ENCODE results near the gene TENM3. TPM values are rescaled to one million over a fixed set of nuclear protein-coding genes. Genes with fewer than 3 reads are reported as not detected.

TENM3 gene
- total RNA-seq, 2 experiments from 2014 or later = not detected

GRCh38 chr4:182291597-182292270 is 48.5 kb downstream of the TENM3 start:
- no TSS peak for BruUV-seq (replicated peaks)
- no peaks in the 10 kb centered on the region for H3K4me1 ChIP-seq (ENCODE audit: insufficient read depth, low read length, poor library complexity, severe bottlenecking)
- no peak overlapping the region for H3K4me2 ChIP-seq (ENCODE audit: low read length)
- H3K4me3 ChIP-seq (ENCODE audit: low read depth, low read length, poor library complexity, severe bottlenecking) = no peak overlapping the region
- intact Hi-C loops (cut with micrococcal nuclease; ENCODE audit: unreplicated experiment) = no loop called here
- no peak overlapping the region for H3K27ac ChIP-seq (ENCODE audit: low read depth, low read length, poor library complexity, severe bottlenecking)
- H3K79me2 ChIP-seq (ENCODE audit: insufficient read depth, low read depth, low read length) = no peaks in the 10 kb centered on the region
- H3K36me3 ChIP-seq (ENCODE audit: insufficient read depth, low read length) = no peaks in the 10 kb centered on the region
- no peaks in the 10 kb centered on the region for H4K20me1 ChIP-seq (ENCODE audit: insufficient read depth, low read length)
- H2AFZ ChIP-seq (ENCODE audit: low read length) = no peak overlapping the region
- H3K9me3 ChIP-seq (ENCODE audit: low read length) = no peaks in the 10 kb centered on the region
- ChIA-PET CTCF (ENCODE audit: unreplicated experiment) (no interaction called here), POLR2A (no interaction called here)
- TF ChIP-seq EZH2phosphoT487 (IDR thresholded peaks at IDR 0.05; ENCODE audit: borderline replicate concordance, low read depth, low read length) (no peak), CTCF (conservative IDR thresholded peaks at IDR 0.05; ENCODE audit: low read length) (no peak)
- no peaks in the 10 kb centered on the region for H3K9me2 ChIP-seq (ENCODE audit: insufficient read depth, low read length)
- DNase-seq (ENCODE audit: low spot score) = no peak

- TF ChIP-seq EZH2phosphoT487 (IDR thresholded peaks at IDR 0.05; ENCODE audit: borderline replicate concordance, low read depth, low read length) (no peak), CTCF (conservative IDR thresholded peaks at IDR 0.05; ENCODE audit: low read length) (no peak)
- H3K4me3 ChIP-seq (ENCODE audit: low read depth, low read length, poor library complexity, severe bottlenecking) = no peak overlapping the region
- no peak overlapping the region for H3K27ac ChIP-seq (ENCODE audit: low read depth, low read length, poor library complexity, severe bottlenecking)
- H3K4me1 ChIP-seq (ENCODE audit: insufficient read depth, low read length, poor library complexity, severe bottlenecking) = no peaks in the 10 kb centered on the region
- H3K9me2 ChIP-seq (ENCODE audit: insufficient read depth, low read length) = no peaks in the 10 kb centered on the region
- H3K4me2 ChIP-seq (ENCODE audit: low read length) = no peak overlapping the region
- intact Hi-C loops (cut with micrococcal nuclease; ENCODE audit: unreplicated experiment) = no loop called here
- no peak overlapping the region for H2AFZ ChIP-seq (ENCODE audit: low read length)
- ChIA-PET CTCF (ENCODE audit: unreplicated experiment) (no interaction called here), POLR2A (interaction anchor here (0.5 kb wide), 1 partner anchor 1686 kb away, joined by 5 read pairs; no protein-coding TSS in a partner anchor)
- H3K79me2 ChIP-seq (ENCODE audit: insufficient read depth, low read depth, low read length) = no peaks in the 10 kb centered on the region
- no peaks in the 10 kb centered on the region for H3K36me3 ChIP-seq (ENCODE audit: insufficient read depth, low read length)
- DNase-seq (ENCODE audit: low spot score) = no peak
- no TSS peak for BruUV-seq (replicated peaks)
- H4K20me1 ChIP-seq (ENCODE audit: insufficient read depth, low read length) = no peaks in the 10 kb centered on the region
- H3K9me3 ChIP-seq (ENCODE audit: low read length) = no peaks in the 10 kb centered on the region
Measured at GRCh38 chr4:182292612-182293011, 49.4 kb downstream of the TENM3 start.

GRCh38 chr4:182293691-182294255 is 50.6 kb downstream of the TENM3 start:
- Histone ChIP-seq H2AFZ (ENCODE audit: low read length) (no peak overlapping the region), H3K9me2 (ENCODE audit: insufficient read depth, low read length) (no peaks in the 10 kb centered on the region), H4K20me1 (ENCODE audit: insufficient read depth, low read length) (no peaks in the 10 kb centered on the region), H3K79me2 (ENCODE audit: insufficient read depth, low read depth, low read length) (no peaks in the 10 kb centered on the region), H3K4me3 (ENCODE audit: low read depth, low read length, poor library complexity, severe bottlenecking) (no peak overlapping the region), H3K4me1 (ENCODE audit: insufficient read depth, low read length, poor library complexity, severe bottlenecking) (no peaks in the 10 kb centered on the region), H3K9me3 (ENCODE audit: low read length) (no peaks in the 10 kb centered on the region), H3K4me2 (ENCODE audit: low read length) (no peak overlapping the region), H3K27ac (ENCODE audit: low read depth, low read length, poor library complexity, severe bottlenecking) (no peak overlapping the region), H3K36me3 (ENCODE audit: insufficient read depth, low read length) (no peaks in the 10 kb centered on the region)
- TF ChIP-seq CTCF (conservative IDR thresholded peaks at IDR 0.05; ENCODE audit: low read length) (no peak), EZH2phosphoT487 (IDR thresholded peaks at IDR 0.05; ENCODE audit: borderline replicate concordance, low read depth, low read length) (no peak)
- BruUV-seq (replicated peaks) = no TSS peak
- intact Hi-C loops (cut with micrococcal nuclease; ENCODE audit: unreplicated experiment) = no loop called here
- ChIA-PET POLR2A (no interaction called here), CTCF (ENCODE audit: unreplicated experiment) (no interaction called here)
- DNase-seq (ENCODE audit: low spot score) = no peak

Measured in OCI-LY7 (cell line).